D721Med (cell line): Measurements from ENCODE around the gene ZNF407.

Experiments
- DNase-seq: peaks from one replicate; pipeline ENCODE4 v3.0.0; 2011; ENCODE audit warnings: low spot score; ENCODE audit not compliant: insufficient read length
- FAIRE-seq: peaks from 2 replicates; lab custom pipeline; 2011; peaks lifted over from hg19 to GRCh38; lab: Jason Lieb, UNC
- TF ChIP-seq, protein P1 (sequence below): IDR thresholded peaks from 2 replicates; pipeline ENCODE4 v1.5.1; 2012; ENCODE audit warnings: mild to moderate bottlenecking, control low read depth; ENCODE audit not compliant: insufficient read depth; ENCODE audit errors: missing control alignments

ZNF407 gene

DNA sequence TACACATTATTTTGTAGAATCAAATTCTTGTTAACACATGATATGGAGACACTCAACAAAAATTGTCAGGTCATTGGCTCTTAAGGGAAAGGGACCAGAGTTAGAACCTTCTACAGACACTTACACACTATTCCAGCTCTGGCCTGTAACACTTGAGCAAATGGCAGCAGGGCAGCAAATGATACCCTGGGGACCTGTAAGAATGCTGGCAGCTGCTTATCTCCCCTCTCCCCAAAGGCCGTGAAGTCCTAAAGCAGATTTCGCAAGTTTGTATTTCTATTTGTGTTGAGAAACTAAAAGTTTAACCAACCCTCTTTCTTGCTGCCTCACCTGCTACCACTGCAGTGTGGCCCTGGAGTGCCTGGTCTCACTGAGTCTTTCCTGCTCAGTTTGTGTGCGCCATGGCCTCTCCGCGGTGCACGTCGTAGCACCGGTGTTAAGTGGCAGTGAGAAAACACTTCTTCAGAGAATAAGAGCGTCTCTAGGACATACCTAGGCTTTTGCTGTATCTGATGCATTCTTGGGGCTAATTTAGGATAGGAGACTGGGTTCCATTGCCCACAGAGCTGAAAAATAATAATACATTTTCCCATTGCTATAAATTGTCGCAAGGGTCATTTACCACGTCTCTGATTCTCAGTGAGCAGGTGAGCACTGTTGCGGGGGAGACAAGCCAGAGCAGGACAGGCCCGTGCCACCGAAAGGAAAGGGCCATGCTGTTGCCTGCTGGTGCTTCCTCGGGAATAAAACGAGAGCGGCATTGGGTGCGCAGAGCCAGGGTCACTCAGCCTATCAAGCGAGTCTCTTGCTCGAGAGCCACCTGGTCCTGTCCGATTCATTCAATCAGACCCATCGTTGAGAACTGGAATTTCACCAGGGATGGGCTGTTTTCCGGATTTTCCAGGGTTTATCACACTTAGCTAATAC is 406.4 kb downstream of the ZNF407 start:
- DNase-seq (no peak), FAIRE-seq (no peak)
- TF ChIP-seq, protein P1, sequence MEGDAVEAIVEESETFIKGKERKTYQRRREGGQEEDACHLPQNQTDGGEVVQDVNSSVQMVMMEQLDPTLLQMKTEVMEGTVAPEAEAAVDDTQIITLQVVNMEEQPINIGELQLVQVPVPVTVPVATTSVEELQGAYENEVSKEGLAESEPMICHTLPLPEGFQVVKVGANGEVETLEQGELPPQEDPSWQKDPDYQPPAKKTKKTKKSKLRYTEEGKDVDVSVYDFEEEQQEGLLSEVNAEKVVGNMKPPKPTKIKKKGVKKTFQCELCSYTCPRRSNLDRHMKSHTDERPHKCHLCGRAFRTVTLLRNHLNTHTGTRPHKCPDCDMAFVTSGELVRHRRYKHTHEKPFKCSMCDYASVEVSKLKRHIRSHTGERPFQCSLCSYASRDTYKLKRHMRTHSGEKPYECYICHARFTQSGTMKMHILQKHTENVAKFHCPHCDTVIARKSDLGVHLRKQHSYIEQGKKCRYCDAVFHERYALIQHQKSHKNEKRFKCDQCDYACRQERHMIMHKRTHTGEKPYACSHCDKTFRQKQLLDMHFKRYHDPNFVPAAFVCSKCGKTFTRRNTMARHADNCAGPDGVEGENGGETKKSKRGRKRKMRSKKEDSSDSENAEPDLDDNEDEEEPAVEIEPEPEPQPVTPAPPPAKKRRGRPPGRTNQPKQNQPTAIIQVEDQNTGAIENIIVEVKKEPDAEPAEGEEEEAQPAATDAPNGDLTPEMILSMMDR = no peak

DNA sequence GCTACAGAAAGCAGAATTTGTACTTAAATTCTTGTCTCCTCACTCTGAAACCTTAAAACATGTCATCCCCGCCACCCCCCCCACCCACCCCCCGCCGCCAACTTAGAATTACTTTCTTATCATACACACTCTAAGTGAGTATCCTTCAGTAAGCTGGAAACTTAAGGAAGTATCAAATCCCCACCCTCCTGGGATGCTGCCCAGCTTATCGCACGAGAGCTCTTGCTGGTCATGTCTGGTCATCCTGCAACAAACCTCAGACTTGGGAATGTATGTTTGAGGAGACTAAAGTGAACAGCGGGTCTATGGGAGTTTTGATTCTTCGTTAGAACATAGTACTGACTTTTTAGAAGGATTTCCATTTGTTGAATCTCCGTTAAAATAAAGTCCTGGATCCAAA is 408.0 kb downstream of the ZNF407 start:
- no peak for FAIRE-seq
- DNase-seq = no peak

DNA sequence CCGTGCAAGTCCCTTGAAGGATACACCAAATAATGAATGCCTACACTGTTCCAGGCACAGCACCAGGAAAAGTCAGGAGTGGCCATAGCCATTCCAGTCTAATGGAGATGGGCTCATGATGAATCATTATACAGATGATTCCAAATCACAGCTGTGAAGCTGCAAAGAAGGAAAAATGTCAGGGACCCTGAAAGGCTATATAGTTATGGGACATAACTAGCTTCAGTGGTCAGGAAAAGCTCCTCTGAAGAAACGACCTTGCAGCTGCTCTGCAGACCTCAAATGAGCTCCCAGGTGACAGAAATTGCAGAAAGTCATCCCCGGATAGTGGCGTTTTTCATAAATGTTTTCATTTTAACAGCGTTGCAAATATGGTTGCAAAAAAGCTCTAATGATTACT is 410.5 kb downstream of the ZNF407 start:
- FAIRE-seq (peak; percentile 97), DNase-seq (no peak)
- TF ChIP-seq, protein P1 = no peak

More for the DNA sequence above, 408.0 kb downstream of the ZNF407 start:
- TF ChIP-seq, protein P1 = no peak

DNA sequence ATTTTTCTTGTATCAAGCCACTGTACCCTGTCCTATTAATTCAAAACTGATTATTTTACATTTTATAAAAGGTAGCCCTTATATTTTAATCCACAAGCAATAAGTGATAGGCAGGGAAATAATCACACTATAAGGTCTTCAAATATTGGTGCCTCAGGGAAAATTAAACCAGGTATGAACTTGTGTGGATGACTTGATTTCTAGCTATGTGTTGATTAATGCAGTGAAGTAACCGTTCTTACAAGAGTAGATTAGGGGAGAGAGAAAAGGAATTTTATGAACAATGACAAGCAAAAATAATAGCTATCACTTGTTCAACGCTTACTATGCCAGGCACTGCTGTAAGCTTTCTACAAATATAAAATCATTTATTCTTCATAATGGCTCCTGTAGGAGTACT is 411.6 kb downstream of the ZNF407 start:
- no peak for FAIRE-seq
- TF ChIP-seq, protein P1 = no peak
- DNase-seq = no peak

DNA sequence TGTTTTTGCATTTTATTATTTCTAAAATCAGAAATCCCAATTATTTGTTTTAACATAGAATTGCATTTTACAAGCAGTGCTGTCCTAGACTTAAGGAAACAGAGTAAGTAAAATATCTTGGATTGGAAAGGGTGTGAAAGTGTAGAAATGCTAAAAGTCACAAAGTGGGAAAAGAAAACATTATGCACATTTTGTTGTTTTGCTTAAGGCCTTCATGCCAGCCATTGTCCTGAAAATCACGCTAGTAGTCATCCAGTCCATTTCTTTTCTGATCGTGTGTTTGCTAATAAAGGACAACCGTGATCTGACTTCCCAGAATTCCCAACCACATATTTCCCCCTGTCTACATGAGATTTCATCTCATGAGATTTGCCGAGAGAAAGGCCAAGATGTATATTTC is 412.2 kb downstream of the ZNF407 start:
- DNase-seq (no peak), FAIRE-seq (no peak)
- TF ChIP-seq, protein P1 = no peak

DNA sequence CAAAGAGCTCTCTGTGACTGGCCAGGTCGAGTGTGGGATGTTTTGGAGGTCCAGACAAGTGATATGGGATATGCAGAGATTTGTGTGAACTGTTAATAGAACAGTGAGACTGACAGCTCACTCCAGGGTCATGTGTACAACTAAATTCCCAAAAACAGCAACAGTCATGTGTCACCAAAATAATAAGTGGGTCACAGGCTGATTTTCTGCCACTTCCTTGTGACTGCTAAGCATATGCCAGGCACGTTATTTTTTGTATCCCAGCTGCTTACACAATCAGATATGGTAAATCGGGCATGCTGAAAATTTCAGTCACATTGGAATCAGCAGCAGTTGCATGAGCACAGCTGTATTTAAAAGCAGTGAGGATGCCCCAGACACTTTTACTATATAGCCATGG is 412.6 kb downstream of the ZNF407 start:
- FAIRE-seq = no peak
- DNase-seq = no peak
- TF ChIP-seq, protein P1 = no peak

DNA sequence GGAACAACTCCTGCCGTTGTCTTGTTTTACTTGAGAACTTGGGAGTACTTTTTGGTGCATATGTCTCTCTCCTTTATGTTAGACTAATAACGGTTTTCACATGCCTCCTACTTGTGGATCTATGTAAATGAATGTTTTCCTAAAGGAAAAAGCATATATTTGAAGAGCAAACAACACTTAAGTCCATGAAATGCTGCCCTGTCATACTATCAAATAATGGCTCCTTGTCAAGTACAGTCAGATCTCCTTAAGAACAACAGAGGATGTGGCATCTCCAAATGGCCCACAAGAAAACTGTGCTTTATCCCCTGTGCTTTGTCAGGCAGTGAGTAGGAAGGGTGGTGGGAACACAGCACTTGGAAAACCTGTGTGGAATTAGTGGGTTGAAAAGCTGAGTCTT is 413.0 kb downstream of the ZNF407 start:
- DNase-seq (no peak), FAIRE-seq (no peak)
- TF ChIP-seq, protein P1 = no peak
